NOMO-1 treated with DMSO at 0.1 percent for 48 hours (cell line): Measurements from ENCODE around the gene LIPM.

Source experiments
- DNase-seq: peaks from one replicate; lab custom pipeline; 2025; ENCODE audit not compliant: unreplicated experiment; lab: John Stamatoyannopoulos, UW

The LIPM gene

DNA sequence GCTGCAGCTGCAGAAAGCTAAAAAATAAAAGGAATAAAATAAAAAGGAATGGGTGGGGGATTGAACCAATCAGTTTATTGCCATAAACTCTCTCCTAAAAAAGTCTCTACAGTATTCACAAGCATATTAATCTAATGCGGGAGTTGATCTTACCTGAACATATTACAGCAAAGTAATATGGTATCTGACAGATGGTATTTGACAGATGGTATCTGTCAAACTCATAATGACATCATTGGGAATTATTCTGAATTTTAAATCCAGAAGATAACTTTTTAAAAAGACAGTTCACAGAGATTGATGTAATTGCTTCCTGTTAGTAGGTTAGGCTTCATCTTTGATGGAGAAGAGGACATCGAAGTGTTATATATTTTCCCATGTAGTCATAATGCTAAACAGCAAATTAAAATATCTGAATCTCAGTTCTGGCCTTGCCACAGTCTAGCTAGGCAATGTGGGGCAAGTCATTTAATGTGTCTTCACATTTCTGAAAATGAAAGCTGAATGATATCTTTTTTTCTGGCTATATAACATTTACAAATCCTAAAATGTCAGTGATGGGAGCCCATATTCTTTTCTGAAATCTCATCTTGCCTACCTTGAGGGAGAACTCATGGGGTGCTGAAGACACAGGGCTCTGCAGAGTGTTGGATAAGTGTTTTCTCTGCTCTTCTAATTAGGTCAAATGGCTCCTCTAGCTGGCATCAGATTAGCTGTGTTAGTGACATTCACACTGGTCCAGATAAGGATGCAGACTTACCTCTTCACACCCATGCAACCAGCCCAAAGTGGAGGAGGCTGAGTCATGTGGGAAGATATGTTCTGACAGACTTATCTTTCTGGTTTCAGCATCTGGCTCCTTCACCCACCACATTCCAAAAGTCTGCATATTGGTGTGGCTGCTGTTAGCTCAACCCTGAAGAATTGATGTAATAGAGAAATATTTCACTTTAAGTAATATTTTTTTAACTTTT lies 2.1 kb upstream of the LIPM start:
- DNase-seq = no peak

DNA sequence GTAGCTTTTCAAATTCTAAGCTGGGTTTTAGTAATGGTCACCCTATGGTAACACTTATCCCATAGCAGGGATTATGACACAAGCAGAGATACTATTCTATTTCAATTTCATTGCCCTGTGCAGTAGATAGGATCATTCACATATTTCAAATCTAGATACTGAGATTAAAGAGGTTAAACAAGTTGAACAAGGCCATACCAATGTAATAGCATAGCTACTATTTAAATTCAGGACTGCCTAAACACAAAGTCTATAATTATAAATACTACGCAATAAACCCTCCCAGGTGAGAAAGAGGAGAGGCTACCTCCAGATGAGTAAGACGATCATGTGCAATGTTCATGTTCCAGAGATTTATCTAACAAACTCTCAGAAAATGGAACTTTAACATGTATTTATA lies 1.1 kb downstream of the LIPM start:
- no peak for DNase-seq

DNA sequence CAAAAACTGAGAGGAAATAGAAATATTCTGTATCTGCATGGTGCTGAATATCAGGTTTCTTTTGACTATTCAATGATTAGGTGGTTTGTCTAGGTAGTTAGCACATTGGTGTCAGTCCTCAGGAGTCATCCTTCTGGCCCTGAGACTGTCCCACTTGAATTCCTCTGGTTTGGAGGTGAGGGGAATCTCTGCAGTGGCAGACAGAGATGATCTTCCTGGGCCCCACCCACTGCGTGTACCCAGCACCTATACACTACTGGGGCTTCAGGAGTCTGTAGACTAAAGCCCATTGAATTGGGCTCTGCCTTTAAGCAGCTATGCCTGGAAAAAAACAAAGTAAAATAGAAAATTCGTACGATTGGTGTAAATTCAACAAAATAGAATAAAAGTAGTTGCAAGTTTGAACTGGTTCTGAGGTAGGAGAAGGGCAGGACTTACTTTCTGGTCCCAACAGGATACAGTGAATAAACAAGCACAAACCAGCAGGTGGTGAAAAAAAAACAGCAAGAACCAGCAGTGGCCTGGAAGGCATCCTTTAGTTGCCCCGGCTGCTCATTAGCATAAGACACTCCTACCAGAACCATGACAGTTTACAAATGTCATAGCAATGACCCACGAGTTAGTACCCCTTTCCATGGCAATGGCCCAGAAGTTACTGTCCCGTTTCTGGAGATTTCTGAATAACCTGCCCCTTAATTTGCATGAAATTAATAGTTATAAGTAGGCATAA lies 1.7 kb downstream of the LIPM start:
- no peak for DNase-seq

DNA sequence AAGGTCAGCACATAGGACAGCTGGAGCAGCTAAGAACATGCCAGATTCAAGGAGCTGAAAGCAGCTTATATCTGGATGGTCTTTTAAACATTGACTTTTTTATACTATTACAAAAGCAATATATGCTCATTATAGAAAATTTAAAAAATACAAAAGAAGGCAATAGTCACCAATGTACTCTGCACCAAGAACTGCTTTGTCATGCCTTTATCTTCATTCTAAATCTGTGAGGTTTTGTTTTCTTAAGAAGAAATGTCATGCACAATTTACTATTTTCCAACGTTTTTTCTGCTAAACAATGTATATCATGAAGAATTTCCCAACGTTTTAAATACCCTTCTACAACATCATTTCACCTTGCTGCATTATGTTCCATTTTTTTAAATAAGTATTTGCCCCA lies 2.8 kb downstream of the LIPM start:
- no peak for DNase-seq

DNA sequence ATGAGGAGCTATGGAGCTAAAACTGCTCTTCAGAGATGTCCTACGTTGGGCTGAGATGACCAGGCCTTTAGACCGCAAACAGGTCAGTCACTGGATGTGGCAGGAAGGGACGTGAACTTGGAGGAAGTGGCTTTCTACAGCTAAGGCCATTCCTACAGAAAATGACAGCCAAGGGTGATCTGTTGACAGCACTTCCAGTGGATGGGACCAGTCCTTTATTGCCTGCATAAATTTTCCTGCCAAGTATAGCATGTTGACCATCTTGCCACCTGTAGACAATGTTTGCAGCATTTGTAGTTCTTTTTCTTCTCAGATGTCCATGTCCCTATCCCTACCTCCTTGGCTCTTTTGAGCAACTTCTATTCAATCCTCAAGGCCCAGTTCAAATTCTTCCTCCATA lies 3.4 kb downstream of the LIPM start:
- no peak for DNase-seq

DNA sequence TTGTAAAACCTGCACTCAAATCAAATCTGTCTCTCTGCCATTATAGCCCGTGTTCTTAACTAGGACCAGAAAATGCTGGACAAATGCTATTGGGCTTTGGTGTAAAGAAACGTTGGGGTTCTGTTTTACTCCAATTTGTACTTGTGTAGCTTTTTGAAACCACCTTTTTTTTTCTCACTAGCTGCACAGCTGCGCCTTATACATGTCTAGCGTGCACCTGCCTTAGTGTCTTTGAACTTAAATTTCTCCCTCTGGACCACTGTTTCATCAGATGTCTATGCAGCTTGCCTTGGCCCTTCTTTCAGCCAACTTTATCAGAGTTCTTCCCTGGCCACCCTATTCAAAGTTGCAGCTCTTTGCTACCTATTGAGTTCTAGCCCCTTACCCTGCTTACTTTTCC lies 7.1 kb downstream of the LIPM start:
- no peak for DNase-seq

DNA sequence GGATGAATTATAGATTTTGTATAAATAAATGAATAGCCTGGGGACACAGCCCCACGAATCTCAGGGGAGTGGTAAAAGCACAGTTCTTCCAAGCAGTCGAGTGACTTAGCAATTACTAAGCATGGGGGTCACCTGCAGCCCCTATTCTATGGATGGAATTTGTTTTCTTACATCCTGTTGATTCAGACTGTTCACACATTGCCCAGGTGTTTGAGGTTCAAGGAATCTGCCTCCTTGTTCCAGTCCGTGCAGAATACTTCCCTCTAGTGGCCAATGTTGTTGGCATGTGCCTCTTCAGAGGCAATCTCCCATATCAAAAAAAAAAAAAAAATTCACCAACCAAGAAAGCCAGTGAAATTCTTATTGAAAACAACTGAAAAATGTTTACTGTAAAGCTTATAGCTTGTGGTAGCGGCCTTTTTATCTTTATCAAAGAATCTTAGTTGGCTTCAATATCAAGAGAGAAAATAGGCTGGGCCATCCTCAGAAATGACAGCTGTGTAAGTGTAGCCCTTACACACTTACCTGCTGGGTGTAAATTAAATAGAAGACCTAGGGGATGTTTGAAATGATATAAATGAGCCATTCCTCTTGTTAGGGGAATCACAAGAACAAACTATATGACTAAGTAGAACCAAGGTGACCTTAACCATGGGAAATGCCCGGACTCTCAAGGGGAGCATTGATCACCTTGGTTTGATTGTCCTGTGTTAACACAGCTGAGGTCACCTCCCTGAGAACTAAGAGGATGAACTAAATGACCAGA lies 7.8 kb downstream of the LIPM start:
- DNase-seq = peak; percentile 61

DNA sequence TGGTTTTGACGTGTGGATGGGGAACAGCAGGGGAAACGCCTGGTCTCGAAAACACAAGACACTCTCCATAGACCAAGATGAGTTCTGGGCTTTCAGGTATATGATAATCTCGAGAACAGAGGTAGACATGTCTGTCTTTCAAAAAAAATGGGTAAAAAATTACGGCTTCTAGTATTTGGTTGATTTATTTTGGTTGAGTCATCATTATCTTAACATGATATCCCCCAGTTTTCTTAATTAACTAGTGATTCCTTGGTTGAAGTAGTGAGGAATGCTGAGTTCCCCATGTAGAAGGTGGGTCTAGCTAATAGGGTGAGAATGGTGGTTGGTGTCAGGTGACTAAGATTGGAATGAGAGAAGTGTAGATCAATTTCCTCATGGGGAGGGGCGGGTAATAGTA lies 10.7 kb downstream of the LIPM start:
- no peak for DNase-seq

DNA sequence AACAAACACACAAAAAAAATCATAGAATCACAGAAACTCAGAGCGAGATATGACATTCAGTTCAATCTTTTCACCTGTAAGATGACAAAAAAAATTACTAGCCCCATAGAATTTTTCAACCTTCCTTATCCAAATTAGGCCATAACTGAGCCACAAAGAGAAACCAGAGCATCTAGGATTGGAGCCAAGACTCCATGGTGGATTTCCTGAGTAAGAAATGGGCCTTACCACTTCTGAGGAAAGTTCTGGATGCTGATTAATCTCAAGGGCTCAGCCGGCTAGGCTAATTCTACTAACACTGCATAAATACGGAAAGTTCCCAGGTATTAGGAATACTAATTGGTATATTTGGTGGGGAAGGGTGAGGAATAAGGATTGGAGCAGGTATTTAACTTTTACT lies 16.8 kb downstream of the LIPM start:
- no peak for DNase-seq

DNA sequence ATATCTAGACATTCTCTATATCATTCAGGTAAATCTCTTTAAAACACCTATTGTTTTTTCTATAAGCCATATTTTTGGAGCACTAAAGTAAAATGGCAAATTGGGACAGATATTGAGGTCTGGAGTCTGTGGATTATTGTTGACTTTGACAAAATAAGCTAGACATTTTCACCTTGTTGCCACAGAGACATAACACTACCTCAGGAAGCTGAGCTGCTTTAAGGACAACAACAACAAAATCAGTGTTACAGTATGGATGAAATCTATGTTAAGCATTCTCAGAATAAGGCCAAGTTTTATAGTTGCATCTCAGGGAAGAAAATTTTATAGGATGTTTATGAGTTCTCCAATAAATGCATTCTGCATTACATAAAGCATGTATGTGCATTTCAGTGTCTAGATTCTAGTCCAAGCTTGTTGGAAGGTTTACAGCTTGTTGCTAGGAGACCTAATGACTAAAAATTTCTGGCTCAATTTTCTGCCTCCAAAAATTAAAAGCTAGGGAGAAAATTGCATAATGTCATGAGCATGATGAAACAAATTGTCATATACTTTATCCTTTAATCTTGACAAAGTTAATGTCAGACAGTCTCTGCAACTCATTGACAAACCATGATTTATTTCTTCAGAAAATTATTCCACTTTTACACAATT lies 18.3 kb downstream of the LIPM start:
- DNase-seq = no peak

DNA sequence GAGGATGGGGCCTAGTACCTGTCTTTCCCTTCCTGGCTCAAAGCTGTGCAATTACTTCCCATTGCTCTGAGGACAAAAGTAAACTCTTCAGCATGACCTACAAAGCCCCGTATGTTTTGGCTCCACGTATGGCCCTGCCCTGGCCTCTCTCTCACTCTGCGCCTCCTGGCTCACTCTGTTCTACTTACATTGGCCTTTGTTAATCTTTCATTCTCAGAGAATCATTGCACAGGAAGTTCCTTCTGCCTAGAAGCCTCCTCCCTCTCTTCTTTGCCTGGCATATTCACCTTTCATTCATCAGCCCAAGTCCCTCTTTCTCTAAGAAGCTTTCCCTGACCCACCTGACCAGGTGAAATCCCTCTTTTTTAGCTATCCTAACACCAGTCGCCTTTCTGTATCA lies 23.9 kb downstream of the LIPM start:
- no peak for DNase-seq

DNA sequence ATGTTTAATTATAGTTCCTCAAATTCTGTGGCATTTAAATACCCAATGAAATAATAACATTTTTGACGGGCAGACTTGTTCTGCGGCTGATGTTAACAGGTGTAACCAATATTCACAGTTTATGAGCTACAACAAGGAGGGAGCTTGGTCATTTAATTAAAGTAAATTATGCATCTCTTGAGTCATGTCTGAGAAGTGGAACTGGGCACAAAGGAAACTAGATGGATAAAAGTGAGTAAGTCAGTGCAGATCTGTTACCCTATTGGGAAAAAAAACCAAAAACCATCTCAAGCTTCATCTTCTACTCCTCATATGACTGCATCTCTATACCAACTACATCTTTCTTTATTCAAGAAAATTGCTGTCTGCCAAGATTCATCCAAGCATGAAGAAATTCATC lies 25.1 kb downstream of the LIPM start:
- DNase-seq = no peak

DNA sequence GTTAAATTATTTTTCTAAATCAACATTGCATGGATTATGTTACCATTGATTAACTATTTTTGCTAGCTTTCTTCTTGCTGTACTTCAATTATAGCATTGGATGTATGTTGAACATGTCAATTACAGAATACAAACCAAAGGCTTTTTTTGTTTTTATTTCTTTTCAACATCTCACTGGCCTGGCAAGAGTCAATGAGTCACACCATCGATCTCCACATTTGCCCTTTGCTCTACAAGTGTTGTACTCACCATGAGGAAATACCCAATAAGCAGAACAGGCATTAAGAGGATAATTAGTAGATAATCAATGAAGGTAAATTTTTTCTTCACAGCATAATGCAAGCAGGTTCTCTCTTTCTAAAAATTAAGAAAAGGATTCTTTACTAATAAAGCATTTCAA lies 25.8 kb downstream of the LIPM start:
- no peak for DNase-seq

DNA sequence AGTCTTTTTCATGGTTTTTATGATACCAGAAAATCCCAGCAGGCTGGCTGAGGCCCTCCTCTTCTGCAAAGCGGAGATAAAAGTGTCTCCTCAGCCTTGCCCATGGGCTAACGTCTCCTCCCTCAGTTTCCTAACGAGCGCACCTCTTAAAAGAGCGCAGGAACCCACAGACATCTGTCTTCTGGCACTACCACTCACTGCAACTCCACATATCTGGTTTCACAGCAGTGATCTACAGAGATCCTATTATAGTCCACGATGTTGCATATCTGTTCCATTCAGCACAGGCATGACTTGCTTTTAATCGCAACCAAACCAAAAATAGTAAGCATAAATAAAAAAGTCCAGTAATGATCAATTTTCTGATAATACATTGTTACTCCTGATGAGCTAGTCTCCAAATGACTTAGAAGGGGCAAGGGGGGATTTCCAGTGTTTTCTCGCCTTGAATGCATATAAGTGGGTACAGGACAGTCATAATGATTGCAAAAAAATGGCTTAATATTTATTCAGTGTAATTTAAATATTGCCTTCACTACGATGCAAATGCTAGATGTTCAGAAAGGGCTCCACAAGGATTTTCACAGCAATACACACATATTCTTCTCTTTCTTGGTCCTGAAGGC lies 28.2 kb downstream of the LIPM start:
- no peak for DNase-seq

DNA sequence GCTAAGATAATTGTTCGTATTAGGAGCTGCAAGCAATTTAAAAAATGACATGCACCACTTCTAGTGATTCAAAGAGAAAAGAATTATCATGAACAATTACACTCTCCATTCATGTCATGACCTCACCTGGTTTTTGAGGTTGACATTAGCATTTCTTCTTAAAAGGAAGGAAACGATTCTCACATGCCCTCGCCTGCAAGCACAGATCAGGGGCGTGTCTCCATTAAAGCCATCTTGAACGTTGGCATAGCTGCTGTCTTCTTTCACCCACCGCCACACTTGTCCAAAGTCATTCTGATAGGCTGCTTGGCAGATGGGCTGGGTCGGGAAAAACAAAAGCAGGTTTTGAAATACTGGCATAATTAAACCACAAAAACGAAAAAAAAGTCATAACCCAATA lies 29.2 kb downstream of the LIPM start:
- DNase-seq = no peak

DNA sequence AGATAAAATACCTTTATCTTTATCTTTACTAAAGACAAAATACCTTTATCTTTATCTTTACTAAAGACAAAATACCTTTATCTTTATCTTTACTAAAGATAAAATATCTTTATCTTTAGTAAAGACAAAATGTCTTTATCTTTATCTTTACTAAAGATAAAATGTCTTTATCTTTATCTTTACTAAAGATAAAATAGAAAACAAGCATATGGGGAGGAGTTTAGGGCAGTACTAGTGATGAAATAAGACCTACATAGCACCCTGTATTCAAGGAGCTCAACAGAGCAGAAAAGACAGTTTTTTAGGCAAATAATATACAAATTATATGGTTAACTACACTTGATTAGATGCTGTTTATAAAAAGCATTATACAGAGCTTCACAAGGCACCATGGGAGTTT lies 29.8 kb downstream of the LIPM start:
- DNase-seq = no peak

DNA sequence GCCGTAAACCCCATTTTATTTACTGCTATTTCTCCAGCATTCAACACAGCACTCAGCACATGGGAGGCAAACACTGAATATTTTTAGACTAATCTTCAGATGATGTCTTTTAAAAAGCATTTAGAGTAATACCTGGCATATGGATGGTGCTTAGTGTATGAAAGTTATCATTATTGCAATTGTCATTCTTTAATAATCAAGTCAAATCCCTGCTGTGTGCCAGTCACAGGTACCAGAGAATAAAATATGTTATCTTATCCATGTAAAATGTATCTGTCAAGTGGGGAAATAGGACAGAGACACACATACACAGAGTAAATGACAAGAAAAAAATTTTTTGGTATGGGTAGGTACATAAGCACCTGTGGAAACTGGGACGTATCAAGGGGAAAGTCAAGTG lies 30.6 kb downstream of the LIPM start:
- DNase-seq = no peak

DNA sequence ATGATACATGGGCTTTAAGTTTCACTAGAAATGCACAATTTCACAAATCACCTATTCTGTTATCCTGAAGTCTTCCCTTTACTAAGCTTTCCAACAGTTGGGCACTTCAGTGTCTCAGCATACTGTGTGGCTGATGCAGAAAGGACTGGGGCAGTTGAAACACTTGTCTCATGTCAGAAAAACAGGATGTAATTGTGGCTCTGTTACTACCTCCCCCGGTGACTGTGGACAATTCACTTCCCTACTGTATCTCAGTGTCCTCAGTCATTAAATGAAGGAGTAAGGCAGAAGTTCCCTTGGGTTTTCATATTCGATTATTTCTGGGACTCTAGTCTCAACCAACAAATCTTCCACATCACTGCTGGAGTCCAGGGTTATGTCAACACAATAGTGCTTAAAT lies 31.2 kb downstream of the LIPM start:
- DNase-seq = peak; percentile 84

DNA sequence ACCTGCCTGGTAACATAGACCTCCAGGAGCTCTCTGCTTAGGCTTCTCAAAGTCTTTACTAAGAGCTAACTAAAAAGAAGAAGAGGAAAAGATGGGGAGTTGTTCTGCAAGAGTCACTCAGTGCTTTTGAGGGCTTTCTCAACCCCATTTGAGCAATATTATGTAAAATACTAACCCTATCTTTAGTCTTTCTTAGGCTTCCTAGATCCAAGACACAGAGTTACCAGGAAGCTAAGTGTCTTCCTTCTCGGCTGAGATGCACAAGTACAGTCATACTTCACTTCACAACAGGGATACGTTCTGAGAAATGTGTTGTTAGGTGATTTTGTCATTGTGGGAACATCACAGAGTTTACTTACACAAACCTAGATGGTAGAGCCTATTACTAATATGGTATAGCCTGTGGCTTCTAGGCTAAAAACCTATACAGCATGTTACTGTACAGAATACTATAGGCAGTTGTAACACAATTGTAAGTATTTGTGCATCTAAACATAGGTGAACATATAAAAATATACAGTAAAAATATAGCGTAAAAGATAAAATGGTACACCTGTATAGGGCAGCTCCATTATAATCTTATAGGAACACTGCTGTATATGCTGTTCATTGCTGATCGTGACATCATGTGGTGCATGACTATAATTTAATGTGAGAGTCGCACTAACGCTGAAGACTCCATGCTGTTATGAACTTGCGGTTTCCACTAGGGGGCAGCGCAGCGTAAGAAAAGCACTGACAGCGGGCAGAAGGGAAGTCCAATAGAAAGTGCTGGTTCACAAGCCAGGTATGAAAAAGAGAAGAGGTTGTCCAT lies 32.8 kb downstream of the LIPM start:
- DNase-seq = peak; percentile 85

DNA sequence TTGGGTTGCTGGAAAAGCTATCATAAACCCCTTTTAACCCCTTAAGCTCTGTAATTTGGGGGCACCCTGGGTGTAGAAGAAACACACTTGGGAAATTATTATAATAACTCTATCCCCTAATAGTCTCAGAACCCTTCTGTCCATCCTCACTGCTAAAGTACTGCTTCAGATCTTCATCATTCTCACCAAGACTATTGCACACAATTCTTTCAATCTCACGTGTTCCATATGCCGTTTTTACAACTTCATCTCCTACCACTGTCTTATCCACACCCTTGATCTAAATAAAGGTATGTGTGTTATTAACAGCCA lies 33.3 kb downstream of the LIPM start:
- DNase-seq = no peak
